Nucleus accumbens (tissue), 56 donors: ENCODE measurements around the gene MBD4.

Experiments used
- DNase-seq, 56 donors: peaks; one replicate each; lab custom pipeline; 2025; lab: John Stamatoyannopoulos, UW

The MBD4 gene

DNA sequence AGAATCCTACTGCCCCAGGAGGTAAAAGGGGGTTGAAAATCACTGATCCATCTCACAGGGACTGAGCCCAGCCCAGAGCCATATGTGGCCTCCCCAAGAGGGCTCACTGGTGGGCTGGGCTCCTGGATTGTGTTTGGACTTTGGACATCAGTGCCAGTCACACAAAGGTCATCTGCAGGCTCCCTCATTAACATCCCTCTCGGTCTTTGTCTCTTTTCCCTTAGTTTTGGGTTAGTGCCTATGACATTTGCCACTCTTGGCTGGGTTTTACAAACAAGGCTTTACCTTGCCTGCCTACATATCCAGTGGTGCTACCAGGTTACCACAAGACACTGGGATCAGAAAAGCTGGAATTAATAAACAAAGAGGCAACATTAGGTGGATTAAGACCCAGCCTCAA, 28.2 kb upstream of the MBD4 start:
- no peak for DNase-seq

DNA sequence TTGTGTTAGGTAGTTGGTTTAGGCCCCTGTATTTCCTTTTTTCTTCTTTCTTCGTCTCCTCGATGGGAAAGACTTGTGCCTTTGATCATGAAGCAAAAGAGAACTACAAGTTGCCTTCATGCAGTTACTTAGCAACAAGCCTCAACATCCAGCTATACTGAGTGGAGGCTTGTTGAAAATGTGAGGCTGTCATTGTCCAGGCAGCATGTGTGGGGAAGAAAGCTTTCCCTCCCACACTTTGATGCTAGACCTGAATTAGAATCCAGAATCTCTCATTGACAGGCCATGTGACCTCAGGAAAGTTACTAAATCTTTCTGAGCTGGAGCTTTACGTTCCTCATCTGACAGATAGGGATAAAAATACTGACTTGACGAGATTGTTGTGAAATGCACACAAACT, 24.0 kb upstream of the MBD4 start:
- peak in 1 of 56 donors; percentile 43 for DNase-seq

DNA sequence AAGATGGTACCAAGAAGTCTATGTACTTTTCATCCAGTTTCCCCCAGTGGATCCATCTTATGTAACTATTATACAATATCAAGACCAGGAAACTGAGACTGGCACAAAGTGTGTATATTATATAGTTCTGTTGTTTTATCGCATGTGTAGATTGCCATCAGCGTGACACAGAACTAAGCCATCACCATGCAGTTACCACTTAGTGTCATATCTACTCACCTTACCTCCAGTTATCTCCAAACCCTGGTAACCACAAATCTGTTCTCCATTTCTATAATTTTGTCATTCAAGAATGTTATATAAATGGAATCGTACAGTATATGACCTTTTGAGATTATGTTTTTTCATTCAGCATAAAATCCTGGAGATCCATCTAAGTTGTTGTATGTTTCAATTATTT, 23.3 kb upstream of the MBD4 start:
- DNase-seq, result no peak

DNA sequence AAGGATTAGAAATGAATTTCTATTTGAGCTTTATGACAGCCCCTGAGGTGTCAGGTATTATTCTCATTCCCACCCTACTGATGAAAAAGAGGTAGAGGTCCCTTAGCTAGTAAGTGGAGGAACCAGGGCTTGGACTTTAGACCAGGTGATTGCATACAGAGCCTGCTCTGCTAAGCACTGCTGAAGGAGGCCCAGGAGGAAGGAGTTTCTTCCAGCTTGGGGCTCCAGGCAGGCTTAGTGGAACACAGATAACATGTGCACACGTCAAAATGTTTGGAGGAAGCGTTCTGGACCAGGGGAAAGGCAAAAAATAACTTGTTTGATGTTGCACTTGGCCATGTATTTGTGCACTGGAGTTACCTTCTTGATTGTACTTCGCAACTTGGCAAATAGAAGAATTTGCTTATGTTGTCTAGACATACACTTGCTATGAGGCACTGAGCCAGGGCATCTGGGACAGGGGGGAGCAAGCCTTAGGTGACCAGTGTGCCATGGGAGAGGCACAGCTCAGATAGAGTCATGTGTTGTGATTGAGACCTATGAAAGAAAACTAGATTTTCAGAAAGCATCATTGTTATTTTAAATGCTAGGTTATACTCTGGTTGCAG, 22.7 kb upstream of the MBD4 start:
- DNase-seq, result no peak

DNA sequence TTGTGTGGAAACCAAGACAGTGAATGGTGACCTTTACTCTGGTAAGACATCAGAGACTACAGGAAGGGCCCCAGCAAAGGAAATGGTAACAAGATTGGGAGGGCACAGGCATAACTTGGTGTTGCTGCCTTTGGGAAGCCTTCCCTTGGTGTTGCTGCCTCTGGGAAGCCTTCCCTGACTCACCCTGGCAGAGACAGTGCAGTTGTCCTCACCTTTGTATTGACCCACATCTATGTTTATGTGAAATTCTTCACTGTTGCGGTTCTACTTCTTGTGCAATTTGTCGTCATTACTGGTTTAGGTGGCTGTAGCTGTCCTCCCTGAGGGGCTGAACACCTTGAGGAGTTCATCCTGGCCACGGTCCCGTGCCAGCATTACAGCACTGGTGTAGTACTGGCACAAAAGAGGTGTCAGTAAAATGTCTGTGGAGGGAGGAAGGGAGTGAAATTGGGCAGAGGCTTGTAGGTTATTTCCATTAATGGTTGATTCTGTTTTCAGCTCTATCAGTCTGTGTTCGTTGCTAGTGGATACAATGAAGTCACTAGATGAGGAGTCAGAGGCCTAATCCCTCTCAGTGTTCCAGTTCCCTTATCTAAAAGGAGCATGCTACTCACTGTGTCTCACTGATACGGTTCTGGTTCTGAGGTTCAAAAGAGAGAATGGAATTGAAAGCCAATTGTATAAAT, 21.9 kb upstream of the MBD4 start:
- DNase-seq, result peak in 1 of 56 donors; percentile 12

DNA sequence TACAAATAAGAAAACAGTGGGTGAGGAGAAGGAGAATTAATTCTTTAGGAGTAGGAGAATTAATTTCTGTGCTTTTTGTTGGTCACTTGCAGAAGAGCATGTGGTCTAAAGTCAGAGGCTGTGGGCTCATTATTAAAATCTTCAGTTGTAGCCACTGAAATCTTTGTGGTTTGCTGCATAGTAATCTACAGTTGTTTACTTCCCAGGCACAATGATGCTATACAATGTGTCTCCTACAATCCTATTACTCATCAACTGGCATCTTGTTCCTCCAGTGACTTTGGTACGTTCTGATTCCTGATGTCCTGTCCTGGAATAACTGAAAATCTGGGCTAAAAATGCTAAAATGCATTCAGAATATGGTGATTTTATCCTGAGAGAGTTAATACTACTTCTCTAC, 21.3 kb upstream of the MBD4 start:
- DNase-seq, result no peak

DNA sequence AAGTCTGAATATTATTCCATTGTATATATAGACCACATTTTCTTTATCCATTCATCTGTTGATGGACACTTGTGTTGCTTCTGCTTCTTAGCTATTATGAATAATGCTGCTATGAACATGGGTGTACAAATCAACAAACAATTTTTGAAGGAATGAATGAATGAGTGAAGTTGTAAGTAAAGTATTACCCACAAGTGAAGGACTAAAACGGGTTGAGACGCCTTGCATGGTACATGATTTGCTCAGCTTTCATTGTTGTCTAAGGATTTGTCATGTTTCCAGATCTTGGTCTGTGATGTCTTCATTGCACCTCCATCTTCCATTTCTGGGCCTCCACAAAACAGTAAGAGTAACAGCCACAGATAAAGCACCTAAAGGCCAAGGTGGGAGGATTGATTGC, 20.8 kb upstream of the MBD4 start:
- no peak for DNase-seq

DNA sequence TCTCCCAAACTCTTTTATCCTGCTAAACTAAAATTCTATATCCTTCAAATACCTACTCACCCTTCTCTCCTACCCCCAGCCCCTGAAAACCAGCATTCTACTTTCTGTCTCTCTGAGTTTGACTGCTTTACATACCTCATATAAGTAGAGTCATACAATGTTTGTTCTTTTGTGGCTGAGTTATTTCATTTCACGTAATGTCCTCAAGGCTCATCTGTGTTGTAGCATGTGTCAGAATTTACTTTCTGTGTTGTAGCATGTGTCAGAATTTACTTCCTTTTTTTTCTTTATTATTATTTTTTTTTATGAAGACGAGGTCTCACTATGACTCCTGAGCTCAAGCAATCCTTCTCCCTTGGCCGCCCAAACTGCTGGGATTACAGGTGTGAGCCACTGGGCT, 20.4 kb upstream of the MBD4 start:
- DNase-seq, result no peak

DNA sequence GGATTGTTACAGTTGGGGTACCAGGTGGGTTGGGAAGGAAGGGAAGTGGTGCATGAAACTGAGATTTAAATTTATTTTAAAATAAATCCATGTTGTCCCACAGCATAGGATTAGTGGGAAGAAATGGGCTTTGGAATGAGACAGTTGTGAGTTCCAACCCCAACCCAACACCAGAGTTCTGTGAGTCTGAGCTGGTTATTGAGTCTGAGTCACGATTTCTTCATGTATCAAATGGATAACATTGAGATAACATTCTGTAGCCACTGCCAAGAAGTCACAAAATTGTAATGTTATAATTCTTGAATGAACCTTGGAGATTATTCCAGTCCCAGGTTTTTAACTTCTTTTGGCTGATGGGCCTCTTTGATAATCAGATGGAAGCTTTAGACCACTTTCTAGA, 14.0 kb upstream of the MBD4 start:
- no peak for DNase-seq

DNA sequence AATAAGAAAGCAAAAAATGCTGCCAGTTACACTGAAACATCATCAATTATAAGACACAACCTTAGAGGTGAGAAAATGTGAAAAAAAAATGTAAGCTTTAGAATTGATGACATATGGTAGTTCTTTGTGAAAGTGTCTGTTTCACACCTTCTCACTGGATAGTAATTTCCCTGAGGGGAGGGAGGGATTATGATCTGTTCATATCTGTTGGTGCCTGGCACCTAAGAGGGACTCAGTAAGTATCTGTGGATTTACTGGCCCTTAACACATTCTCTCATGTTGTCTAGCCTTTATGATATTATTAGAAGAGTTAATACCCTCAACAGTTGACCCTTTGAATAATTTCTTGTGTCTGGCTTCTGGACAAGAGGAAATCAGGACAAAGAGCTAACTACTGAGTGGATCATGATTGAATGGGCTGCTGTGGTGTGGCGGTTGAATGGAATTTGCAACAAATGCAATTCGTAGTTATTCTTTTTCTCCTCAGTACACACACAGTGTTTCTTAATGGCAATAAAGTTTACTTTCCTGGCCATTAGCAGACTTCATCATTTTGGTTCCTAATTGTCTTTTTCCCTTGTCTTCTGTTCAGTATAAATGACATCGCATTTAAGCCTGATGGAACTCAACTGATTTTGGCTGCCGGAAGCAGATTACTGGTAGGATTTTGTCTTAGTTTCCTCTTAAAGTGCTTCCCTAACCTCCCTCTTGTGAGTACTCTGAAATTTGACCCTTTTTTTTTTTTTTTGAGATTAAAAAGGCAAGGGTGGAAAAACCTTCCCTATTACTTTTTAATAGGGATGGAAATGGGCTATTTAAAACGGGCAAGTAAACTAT, 9.7 kb upstream of the MBD4 start:
- no peak for DNase-seq

DNA sequence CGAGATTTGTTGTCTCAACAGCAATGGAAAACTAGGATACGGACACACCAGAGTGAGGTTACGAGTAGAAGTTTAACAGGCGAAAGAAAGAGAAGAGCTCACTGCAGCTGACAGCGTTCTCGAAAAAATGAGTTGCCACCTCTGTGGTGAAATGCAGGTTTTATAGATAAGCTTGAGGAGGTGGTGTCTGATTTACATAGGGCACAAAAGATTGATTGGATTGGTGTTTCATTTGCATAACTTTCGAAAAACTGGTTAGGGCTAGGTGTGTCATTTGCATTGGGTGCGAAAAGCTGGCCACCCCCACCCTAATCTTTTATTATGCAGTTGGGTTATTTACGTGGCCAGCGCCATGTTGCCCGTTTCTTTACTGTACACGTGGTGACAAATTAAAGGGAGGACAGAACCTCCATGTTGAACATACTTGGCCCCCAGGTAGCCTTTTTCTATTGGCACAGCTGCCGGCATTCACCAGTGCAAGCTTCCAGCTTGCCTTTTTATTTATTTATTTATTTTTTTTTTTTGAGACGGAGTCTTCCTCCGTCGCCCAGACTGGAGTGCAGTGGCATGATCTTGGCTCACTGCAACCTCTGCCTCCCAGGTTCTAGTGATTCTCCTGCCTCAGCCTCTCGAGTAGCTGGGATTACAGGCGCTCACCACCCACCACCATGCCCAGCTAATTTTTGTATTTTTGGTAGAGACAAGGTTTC, 8.6 kb upstream of the MBD4 start:
- no peak for DNase-seq

DNA sequence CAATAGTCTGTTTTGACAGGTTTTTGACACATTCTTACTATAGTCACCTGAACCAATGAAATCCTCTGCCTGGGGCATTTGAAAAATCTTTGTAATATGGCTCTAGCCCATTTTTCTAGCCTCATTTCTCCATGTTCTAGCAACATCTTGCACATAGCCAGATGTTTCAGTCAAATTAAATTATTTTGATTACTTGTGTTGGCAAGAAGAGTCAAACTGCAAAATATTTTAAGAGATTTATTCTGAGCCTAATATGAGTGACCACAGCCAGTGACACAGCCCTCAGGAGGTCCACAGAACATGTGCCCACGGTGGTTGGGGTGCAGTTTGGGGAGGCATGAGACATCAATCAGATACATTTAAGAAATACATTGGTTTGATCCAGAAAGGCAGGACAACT, 7.2 kb upstream of the MBD4 start:
- no peak for DNase-seq

DNA sequence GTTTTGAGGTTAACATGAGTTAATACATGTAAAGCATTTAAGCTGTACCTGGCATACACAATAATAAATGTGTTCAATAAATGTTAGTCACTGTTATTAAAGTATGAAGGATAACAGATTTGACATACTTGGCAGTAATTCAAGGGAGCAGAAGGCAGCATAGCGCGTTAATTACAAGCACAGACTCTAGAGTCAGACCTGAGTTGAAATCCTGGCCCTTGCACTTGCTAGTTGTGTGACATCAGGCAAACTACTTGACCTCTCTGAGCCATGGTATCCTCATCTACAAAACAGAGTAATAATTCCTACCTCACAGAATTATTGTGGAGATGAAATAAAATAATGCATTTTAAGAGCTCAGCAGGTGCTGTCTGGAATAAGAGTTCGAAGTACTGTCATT, 5.7 kb upstream of the MBD4 start:
- no peak for DNase-seq

DNA sequence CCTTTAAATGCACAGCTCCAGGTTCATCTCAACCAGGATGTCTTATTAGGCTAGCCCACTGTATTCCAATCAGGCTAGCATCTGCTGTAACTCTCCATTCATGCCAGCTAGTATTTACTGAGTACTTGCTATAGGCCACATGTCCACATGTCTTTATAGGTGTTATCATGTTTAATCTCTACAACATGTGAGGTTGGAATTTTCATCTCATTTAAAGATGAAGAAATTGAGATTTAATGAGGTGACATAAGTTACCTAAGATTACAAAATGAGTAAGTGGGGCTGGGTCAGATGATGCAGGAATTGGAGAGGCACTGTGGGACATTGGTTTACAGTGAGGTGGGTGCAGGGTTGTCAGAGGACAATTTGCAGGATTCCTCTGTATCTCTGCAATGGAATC, 3.2 kb upstream of the MBD4 start:
- DNase-seq, result no peak

DNA sequence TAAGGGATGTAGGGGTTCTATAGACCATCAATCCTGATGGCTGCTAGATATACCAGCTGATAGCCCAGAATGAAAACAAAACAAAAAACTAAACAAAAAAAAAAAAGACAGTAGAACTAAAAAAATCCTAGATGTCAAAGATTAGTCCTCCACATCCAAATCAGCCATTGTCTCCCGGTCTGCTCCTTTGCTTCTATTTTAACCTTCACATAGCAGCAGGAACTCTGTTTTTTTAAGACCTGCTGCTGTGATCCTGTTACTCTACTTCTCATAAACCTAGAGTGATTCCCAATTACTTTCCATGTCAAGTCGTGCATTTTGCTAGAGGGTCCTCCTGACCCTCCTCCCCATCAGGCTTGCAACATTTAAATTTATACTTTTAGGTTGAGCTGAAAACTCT, 2.7 kb upstream of the MBD4 start:
- DNase-seq, result no peak

DNA sequence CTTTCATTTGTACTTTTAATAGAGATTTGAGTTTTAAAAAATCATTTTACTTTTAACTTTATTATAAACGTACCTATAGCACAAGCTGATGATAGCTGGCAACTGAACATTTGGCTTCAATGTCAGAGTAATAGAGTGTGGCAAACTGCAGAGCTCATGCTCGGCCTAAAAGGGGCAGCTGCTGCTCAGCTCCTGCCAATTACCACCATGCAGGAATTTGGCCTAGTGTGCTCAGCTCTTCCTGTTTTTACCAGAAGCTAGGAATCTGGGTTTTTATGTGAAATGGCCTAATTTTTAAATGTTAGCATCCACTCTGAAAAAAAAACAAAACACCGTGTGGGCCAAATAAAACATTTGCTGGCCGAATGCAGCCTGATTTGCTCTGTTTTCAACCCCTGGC, 2.0 kb upstream of the MBD4 start:
- DNase-seq, result peak in 23 of 56 donors; percentile 2 to 47 (median 19)

DNA sequence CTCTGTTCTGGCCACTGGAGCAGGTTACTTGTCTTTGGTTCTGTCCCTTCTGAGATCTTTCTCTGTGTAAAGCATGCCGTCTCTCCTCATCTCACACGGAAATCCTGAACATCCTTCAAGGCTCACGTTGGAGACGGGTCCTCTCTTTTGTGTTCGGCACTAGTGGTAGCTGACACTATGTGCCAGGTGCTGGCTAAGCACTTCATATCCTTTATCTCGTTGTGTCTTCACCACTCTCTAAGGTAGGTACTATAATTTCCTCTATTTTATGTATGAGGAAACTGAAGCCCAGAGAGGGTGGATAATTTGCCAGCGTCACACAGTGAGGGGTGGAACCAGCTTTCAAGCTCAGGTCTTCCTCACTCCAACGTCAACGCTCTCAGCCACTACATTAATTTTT, 1.5 kb upstream of the MBD4 start:
- peak in 5 of 56 donors; percentile 7 to 27 (median 18) for DNase-seq

DNA sequence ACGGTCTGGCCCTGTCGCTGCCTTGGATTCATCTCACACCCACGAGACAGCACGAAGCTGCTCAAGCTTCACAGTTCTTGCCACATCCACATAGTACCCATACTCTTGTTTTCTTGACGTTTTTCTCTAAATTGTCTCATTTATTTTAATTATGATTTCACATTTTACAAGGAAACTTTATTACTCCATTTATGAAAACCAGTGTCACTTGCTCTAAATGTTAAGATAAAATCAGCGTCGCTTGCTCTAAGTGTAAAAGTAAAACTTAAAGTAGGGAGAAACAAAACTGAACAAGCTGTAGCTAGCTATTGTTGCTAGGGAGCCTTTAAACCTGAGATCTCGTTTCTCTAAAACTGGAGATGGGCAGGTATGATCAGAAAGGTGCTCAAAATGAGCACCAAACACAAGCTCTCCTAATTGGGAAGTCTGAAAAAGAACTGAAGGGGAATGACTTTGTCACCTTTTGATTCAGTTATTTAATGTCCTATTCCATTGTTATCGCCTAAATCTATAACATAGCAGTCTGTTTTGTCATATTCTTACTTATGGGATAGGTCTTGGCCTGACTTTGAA, 956 bp upstream of the MBD4 start:
- DNase-seq, result peak in 1 of 56 donors; percentile 39

DNA sequence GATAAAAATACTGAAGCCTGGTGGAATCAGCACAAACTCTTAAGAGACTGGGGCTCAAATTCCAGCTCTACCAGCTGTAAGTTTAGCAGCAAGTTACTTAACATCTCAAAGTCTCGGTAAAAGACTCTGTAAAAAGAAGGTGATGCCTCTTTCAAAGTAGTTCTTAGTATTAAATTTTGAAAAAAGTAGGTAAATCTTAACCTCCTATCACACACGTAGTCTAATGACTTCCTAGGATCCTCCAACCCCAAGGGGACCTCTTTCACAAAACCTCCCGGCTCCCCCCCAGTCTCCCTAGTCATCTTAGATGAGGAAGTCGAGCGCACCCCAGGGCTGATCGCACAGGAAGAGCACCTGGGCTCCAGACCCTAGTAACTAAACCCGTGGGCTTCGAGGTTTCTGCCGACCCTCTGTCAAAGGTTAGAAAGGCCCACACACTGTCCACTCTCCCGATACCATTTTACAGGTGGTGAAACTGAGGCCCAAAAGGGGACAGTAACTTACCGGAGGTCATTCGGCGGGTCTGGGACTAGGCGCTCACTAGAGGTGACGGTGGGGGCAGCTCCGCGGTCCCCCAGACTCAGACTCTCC, 427 bp downstream of the MBD4 start:
- DNase-seq, result peak in 9 of 56 donors; percentile 26 to 56 (median 47)

DNA sequence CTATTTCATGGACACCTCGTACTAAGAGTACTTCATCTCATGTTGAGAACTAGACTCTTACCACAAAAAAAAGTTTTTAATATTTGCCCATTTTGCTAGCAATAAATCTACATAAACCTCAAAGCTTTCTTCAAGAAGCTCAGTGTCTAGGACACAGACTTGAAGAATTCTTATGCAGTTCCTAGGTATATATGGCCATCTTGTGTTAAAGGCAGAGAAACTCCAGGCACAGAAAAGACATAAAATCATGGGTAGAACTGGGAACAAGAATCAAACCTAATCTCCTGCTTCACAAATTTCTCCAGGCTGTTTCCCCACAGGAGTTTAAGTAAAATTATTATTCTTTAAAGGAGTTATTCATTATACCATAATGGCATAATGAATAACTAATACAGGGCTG, 4.4 kb downstream of the MBD4 start:
- no peak for DNase-seq
